Myocyte (in vitro differentiated cells): Measurements from ENCODE around the gene CDH4. TPM values are rescaled to one million over a fixed set of nuclear protein-coding genes. Genes with fewer than 3 reads are reported as not detected.
A peak's percentile ranks its signal among the peaks of the same experiment; 100 is the strongest.

Experiments used
- DNase-seq: peaks from one replicate; pipeline ENCODE4 v3.0.0-alpha.2; 2012; ENCODE audit warnings: low read depth
- total RNA-seq: library from RNA; depleted of rRNA; stranded (reverse); fragments of >200 nt; gene quantifications from 2 replicates; pipeline ENCODE4 v1.2.3, GENCODE V29; 2014

The CDH4 gene
- total RNA-seq, 1 donor from 2014 or later = 0.45 TPM

GRCh38 chr20:61884571-61885389, 632.7 kb downstream of the CDH4 start:
- DNase-seq = no peak

- no peak for DNase-seq
Measured at GRCh38 chr20:61885759-61886715, 634.0 kb downstream of the CDH4 start.

GRCh38 chr20:61886721-61887595, 634.9 kb downstream of the CDH4 start:
- DNase-seq = peak; percentile 2

DNA sequence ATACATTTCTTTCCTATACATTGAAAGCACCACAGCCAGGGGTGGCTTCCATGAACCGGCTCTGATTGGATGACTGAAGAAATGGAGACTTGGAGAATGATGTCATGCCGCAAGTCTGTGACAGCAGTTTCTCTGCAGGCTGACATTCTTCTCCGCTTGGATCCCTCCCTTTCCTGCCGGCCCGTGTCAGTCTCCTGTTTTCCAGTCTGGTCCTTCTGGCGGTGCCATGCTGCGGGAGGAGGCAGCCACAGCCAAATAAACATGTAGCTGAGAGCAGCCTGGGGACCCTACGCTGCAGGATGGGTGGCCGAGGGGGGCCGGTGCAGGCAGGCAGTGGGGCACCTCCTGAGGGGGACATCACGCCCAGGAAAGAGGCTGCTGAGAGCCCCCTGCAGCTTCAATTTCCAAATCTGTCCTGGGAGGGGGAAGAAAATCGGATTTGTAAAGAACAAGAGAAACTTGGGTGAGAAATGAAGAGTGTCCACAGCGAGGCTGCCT, 635.6 kb downstream of the CDH4 start:
- no peak for DNase-seq

- DNase-seq = no peak
Measured at GRCh38 chr20:61888101-61888865, 636.2 kb downstream of the CDH4 start.

DNA sequence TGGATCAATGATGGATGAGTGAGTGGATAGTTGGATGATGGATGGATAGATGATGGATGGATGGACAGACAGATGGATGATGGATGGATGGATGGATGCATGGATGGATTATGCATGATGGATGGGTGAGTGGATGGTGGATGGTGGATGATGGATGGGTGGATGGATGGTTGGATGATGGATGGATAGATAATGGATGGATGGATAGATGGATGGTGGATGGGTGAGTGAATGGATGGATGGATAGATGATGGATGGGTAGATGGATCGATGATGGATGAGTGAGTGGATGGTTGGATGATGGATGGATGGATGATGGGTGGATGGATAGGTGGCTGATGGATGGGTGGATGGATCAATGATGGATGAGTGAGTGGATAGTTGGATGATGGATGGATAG, 637.6 kb downstream of the CDH4 start:
- DNase-seq = no peak

GRCh38 chr20:61890210-61890609, 638.1 kb downstream of the CDH4 start:
- no peak for DNase-seq

DNA sequence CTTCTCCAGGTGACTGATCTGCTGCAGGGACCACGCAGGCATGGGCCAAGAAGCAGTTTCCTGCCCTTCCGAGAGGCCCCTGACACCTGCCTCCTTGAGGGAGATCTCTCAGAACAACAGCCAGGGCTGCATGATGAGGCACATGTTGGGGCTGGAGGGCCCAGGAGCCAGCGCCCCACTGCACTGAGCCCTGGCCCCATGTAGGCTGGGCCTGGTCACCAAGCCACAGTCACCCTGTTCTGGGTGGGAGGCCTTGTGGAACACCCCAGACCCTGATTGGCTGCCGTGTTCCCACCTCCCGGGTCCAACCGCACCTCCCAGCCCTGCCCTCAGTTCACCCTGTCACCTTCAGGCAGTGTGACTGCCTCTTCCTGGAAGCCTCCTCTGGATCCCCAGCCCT, 639.4 kb downstream of the CDH4 start:
- DNase-seq = no peak

DNA sequence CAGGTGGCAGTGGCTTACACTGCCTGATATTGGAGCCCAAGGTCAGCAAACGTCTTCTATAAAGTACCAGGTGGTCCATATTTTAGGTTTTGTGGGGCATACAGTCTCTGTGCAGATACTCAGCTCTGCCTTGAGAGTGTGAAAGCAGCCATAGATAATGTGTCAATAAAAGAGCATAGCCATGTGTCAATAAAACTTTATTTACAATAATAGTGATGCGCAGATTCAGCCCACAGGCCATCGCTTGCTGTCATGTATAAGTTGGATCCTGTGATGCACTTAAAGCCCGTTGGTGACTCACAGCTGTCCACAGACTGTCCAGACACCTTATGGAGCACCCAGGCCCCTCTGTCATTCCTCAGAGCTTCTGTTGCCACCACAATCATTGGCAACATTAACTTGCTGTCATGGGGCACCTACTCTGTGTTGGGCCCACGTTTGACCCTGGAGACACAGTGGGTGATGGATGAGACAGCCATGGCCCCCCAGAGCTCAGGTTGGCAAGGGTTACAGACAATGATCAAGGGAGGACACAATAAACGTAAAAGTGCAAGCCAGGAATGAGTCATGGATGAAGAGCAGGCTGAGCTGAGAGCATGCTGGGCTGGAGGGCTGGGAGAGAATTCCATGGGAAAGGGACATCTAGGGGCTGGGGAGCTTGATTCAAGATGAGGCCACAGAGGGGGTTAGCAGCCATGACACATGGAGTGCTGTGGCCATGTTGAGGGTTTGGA, 640.0 kb downstream of the CDH4 start:
- DNase-seq = no peak

DNA sequence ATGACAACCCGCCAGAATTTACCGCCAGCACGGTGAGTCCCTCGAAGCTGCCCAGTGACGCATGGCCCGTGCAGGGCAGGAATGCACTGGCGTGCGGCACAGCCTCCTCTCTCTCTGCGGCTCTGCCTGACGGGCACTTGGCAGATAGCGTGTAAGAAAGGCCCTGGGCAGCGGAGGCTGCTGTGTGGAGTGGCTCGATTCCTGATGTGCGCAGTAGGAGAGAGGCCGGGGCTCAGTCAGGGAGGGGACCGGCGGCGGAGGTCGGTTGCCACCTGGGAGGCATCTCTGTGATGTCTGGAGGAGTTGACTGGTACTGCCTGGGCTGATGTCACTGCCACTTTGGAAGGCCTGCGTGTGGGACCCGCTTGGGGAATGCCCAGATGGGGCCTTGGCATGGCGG, 643.0 kb downstream of the CDH4 start:
- no peak for DNase-seq

GRCh38 chr20:61895686-61896057, 643.6 kb downstream of the CDH4 start:
- DNase-seq = no peak

DNA sequence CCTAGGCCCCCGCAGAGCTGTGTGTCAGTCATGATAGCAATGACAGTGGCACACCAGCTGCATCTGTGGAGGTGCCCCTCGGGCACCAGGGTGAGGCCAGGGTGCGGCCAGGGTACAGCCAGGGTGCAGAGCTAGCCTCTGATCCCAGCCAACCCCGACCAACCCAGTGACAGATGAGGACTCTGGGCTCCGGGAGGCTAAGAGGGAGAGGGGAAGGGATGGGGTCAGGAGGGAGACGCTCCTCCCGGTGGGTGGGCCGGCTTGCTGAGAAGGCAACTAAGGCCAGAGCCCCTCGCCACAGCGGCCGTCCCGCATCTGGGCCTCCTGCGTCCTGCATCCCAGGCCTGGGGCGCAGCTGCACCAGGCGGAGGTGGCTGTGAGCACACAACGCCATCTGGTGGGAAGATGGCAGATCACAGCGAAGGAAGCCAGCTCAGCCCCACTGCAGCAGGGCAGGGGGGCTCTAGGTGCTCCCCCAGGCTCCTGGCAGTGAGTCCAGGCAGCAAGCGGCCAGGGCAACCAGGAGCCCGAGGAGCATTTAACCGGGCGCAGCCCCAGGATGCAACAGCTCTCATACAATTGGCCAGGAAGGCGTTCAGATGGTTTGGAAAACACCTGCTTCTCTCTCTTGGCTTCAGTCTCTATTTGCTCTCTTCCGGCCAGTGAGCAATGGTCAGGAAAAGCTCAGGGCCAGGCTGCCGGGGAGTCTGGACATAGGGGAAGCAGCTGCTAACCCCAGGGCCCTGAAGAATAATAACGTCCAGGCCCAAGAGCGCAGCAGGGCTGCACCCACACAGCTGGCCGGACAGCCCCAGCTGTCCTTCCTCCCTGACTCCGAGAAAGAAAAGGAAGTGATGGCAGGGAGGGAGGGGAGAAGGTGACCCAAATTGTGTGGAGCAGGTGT, 644.2 kb downstream of the CDH4 start:
- peak; percentile 39 for DNase-seq

- no peak for DNase-seq
Measured at GRCh38 chr20:61897401-61898295, 645.6 kb downstream of the CDH4 start.

- DNase-seq = no peak
Measured at GRCh38 chr20:61898405-61898804, 646.3 kb downstream of the CDH4 start.

GRCh38 chr20:61900011-61900944, 648.2 kb downstream of the CDH4 start:
- no peak for DNase-seq

DNA sequence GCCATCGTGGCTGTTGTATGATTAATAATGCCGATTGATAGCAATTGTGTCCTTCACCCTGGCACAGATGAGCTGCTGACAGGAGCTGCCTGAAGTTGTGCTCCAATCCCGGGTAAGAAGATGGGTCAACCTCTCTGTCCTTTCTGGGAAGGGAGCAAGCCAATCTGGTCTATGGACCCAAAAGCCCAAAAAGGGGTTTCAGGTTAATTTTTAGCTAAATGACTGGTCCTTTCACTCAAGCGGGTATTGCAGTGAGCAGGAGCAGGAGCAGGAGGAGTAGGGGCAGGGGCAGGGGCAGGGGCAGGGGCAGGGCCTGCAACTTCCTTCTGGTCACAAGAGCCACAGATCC, 648.9 kb downstream of the CDH4 start:
- DNase-seq = no peak
